Measurements from ENCODE around the gene KLHL29.

GRCh38 chr2:23599667-23600066 lies 214.7 kb downstream of the KLHL29 start:
- no peak for TF ChIP-seq CTCF (IDR thresholded peaks at IDR 0.05; ENCODE audit: insufficient read depth, low read length)
- TF ChIP-seq POLR2AphosphoS5 (IDR thresholded peaks at IDR 0.05; ENCODE audit: low read depth): no peak
- no peak for TF ChIP-seq GABPA (IDR thresholded peaks at IDR 0.05; ENCODE audit: low read depth)

Measured in HL-60 (cell line).